GM21825 (cell line): ENCODE results near the gene PCDHGC3.

Experiments used
- ATAC-seq: cut with Tn5 transposase; IDR thresholded peaks from one replicate; pipeline ENCODE4 v1.9.1; 2021; ENCODE audit warnings: mild to moderate bottlenecking, moderate library complexity; ENCODE audit not compliant: unreplicated experiment

Gene PCDHGC3

DNA sequence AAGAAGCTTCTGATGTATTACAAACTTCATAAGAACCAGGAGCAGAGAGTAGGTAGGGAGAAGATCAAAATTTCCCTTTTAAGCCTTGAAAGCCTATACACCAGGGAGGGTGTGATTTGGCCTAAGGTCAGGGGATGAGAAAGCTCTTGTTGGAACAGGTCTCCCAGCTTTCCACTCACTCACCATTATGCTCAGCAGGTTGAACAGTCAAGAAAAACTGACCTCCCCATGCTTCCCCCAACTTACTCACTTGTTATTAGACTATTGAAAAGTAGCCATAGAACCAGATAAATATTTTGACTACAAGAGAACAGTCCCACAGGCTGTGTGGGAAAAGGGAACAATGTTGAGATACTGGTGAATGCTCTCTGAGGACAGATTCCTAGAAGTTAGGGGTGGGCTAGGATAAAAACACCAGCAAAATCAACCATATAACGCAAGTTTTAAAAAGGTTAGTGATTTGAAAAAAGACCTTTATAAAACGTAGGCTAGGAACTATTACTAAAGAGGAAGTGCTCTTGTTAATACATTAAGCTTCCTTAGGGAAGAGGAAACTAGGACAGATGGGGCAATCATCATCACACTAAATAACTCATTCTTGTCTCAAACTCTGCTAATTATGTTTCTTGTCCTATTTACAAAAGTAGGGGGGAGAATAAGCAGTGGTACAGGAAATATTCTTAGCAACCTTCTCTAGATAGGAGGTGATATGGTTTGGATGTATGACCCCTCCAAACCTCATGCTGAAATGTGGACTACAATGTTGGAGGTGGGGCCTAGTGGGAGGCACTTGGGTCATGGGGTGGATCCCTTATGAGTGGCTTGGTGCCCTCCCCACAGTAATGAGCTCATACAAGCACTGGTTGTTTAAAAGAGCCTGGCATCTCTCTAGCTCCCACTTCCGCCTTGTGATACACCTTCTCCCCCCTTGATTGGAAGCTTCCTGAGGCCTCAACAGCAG is 44.1 kb downstream of the PCDHGC3 start:
- no peak for ATAC-seq

DNA sequence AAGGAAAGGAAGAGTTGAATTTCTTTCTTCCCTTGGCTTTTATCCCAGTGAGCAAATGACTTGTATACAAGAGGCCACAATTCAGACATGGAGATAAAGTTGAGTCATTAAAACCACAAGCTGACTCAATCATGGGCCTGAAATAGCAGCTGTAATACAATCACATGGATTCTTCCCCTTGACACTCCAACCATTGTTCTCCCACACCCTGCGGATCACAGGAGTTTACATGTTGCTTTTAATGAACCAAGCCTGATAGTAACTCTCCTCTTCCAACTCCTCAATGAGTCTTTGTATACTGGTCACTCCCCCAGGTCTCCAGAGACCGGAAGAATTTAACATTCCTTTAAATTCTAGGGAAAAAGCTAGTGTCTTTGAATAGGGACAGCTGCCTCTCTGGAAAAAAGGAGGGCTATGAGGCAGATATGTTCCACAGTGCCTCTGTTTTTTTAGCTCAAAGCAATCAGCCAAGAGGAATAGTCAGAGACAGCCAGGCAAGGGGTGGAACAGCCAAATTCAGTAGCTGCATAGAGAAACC is 45.5 kb downstream of the PCDHGC3 start:
- ATAC-seq = no peak

DNA sequence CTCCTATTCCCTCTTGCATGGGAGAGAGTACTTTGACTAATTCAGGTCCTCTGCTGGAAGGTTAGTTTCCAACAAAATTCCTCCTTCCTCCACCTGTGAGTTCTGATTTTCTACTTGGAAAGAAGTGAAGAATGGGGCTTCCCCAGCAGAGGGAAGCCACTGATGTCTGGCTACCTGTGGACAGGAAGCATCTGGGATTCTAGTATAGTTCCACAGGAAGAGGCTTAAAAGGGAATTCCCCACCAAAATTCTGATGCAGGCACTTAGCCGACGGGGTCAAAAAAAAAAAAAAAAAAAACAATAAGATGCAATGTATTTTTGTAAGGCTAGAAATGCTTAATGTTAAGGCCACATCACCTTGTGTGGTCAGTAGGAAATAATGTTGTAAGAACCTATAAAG is 46.5 kb downstream of the PCDHGC3 start:
- no peak for ATAC-seq

DNA sequence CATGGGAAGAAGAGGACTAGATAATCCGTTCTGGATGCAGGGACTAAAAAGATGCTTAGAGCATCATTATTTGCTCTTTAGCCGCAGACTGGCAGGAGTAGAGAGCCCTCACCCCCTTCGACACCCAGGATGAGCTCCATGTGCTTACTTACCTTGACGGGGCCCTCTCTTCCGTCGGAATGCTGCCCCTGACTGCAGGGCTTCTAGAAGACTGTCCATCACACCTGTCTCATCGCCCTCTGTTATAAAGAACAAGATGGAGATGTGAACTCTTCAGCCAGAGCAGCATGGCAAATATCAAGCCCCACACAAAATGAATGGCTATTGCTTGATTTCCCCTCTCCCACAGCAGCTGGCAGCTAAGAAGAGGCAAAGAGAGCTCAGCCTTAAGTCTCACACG is 48.2 kb downstream of the PCDHGC3 start:
- ATAC-seq = no peak

GRCh38 chr5:141524604-141525597 is 49.1 kb downstream of the PCDHGC3 start:
- peak; percentile 75 for ATAC-seq

GRCh38 chr5:141525653-141526052 is 49.9 kb downstream of the PCDHGC3 start:
- no peak for ATAC-seq

GRCh38 chr5:141527426-141527825 is 51.7 kb downstream of the PCDHGC3 start:
- no peak for ATAC-seq
